Sigmoid colon (tissue), 7 donors: ENCODE measurements around the gene UBASH3A. TPM values are rescaled to one million over a fixed set of nuclear protein-coding genes. Genes with fewer than 3 reads are reported as not detected.
A peak's percentile ranks its signal among the peaks of the same experiment; 100 is the strongest.
"Not testable (repeated sequence)": the region's sequence is repeated elsewhere in the genome, so short reads cannot be mapped to it uniquely, and the experiment has no call there.

Source experiments
- DNase-seq: peaks from one replicate; pipeline ENCODE4 v3.0.0-alpha.2; 2019
- H3K27ac ChIP-seq, 4 donors: fragments of 200-600 bp; sonication (generic); one replicate each; pipeline ENCODE4 v1.5.1; 2016 to 2019; ENCODE audit warnings: mild to moderate bottlenecking in 1 of 4
- H3K27me3 ChIP-seq, 3 donors: fragments of 200-600 bp; sonication (generic); one replicate each; pipeline ENCODE4 v1.5.1; 2019; ENCODE audit warnings: mild to moderate bottlenecking in 1 of 3
- H3K36me3 ChIP-seq, 4 donors: fragments of 200-600 bp; sonication (generic); one replicate each; pipeline ENCODE4 v1.5.1; 2016 to 2019
- H3K4me1 ChIP-seq, 4 donors: fragments of 200-600 bp; sonication (generic); one replicate each; pipeline ENCODE4 v1.5.1; 2017 to 2019
- H3K4me3 ChIP-seq, 4 donors: fragments of 200-600 bp; sonication (generic); one replicate each; pipeline ENCODE4 v1.5.1; 2017 to 2019; ENCODE audit warnings: mild to moderate bottlenecking in 2 of 4, moderate library complexity in 1 of 4
- H3K9me3 ChIP-seq, 4 donors: fragments of 200-600 bp in 3 of 4; sonication (generic) in 3 of 4; one replicate each; pipeline versions ENCODE4 v1.5.1 to v1.6.1; 2013 to 2019
- EP300 ChIP-seq, 4 donors: sonication (generic); formaldehyde crosslinking; IDR thresholded peaks; one replicate each; pipeline ENCODE4 v1.6.1; 2017; ENCODE audit warnings: antibody characterized with exemption in 4 of 4
- POLR2A ChIP-seq, 2 donors: fragments of 450-650 bp; IDR thresholded peaks; one replicate each; pipeline ENCODE4 v1.6.1; 2016; ENCODE audit warnings: antibody characterized with exemption in 2 of 2, mild to moderate bottlenecking in 2 of 2, moderate library complexity in 2 of 2
- POLR2AphosphoS5 ChIP-seq, 4 donors: sonication (generic); formaldehyde crosslinking; IDR thresholded peaks; one replicate each; pipeline ENCODE4 v1.6.1; 2017; ENCODE audit warnings: antibody characterized with exemption in 4 of 4
- whole genome bisulfite sequencing, 2 donors: extraction: QIAGEN DNeasy Blood & Tissue Kit; methylation state at CpG; one replicate each; pipeline ENCODE4 v1.1.7; 2013; 5-methylcytosine and 5-hydroxymethylcytosine counted together
- intact Hi-C: fragments of 100-400 bp; cut with DNase I; formaldehyde crosslinking; loops from one replicate; pipeline ENCODE4 v1.15.1; 2023
- polyA plus RNA-seq, 3 donors: library from polyadenylated mRNA; stranded (reverse); fragments of 200-250 nt; gene quantifications; one replicate each; pipeline ENCODE4 v1.2.3, GENCODE V29; 2013
- total RNA-seq, 4 donors: library from RNA; depleted of rRNA; stranded (reverse); fragments of >200 nt; gene quantifications; one replicate each; pipeline ENCODE4 v1.1.0, GENCODE V29; 2016
- TF ChIP-seq, protein P1 (sequence below), 4 experiments: fragments of 450-650 bp in 3 of 4; fragments of 200-600 bp in 1 of 4; IDR thresholded peaks; one replicate each; pipeline ENCODE4 v1.5.1; 2016 to 2019; ENCODE audit warnings: antibody characterized with exemption in 4 of 4, mild to moderate bottlenecking in 3 of 4, moderate library complexity in 2 of 4
- donor health status: healthy with polysubstance abuse.
- donor health status: Bipolar disorder and iron deficiency.
- donor health status: healthy.

UBASH3A gene
- total and polyA plus RNA-seq, 7 donors, result 3.9 TPM; not detected in 6

DNA sequence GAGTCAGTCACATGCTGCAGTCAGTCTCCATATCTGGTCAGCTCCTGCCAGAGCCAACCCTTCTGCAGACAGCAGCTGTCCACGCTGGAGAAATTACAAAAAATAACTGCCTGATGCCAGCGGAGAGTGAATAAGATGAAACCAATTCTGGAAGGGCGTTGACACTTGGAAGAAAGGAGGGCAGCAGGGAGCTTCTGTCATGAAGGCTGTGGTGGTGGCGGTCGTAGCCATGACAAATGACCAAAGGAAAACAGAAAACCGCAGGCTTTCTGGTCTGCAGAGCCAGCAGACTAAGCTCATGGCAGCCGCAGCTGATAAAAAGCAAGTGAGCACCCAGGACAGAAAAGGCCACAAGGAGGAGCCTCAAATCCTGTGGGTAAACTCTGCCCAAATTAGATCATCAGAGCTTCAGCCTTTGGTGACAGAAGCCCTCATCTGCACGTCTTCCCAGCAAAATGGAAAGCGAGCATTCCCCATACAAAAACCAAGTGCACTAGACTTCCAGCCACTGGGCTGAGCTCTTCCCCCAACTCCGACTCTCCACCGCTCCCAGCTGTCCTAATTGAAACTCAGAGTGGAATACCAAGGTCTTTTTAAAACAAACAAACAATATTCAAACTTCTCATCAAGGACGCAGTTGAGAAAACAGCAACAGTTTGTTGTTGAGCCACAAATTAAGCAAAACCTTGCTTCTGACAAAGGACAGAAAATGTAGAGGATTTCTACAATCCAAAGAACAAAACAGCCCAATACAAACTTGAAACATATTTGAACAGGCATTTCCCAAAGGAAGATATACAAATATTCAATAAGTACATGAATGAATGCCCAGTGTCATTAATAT, 63.7 kb downstream of the UBASH3A start:
- intact Hi-C loops, result no loop called here
- 62 to 71% methylated on average over 12 of the region's 12 CpGs for WGBS, 2 donors
- no peaks in the 10 kb centered on the region for H3K9me3 ChIP-seq
- DNase-seq, result no peak
- TF ChIP-seq, protein P1, sequence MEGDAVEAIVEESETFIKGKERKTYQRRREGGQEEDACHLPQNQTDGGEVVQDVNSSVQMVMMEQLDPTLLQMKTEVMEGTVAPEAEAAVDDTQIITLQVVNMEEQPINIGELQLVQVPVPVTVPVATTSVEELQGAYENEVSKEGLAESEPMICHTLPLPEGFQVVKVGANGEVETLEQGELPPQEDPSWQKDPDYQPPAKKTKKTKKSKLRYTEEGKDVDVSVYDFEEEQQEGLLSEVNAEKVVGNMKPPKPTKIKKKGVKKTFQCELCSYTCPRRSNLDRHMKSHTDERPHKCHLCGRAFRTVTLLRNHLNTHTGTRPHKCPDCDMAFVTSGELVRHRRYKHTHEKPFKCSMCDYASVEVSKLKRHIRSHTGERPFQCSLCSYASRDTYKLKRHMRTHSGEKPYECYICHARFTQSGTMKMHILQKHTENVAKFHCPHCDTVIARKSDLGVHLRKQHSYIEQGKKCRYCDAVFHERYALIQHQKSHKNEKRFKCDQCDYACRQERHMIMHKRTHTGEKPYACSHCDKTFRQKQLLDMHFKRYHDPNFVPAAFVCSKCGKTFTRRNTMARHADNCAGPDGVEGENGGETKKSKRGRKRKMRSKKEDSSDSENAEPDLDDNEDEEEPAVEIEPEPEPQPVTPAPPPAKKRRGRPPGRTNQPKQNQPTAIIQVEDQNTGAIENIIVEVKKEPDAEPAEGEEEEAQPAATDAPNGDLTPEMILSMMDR (IDR thresholded peaks at IDR 0.05), result no peak
- TF ChIP-seq POLR2A (IDR thresholded peaks at IDR 0.05) (no peak), POLR2AphosphoS5 (IDR thresholded peaks at IDR 0.05) (no peak), EP300 (IDR thresholded peaks at IDR 0.05) (no peak)
- peaks cover 0 to 6% (median 0%) of the 10 kb centered on the region in 4 donors for H3K4me1 ChIP-seq
- H3K36me3 ChIP-seq, result no peaks in the 10 kb centered on the region
- no peak overlapping the region for H3K27ac ChIP-seq
- H3K27me3 ChIP-seq, result no peaks in the 10 kb centered on the region
- no peak overlapping the region for H3K4me3 ChIP-seq

DNA sequence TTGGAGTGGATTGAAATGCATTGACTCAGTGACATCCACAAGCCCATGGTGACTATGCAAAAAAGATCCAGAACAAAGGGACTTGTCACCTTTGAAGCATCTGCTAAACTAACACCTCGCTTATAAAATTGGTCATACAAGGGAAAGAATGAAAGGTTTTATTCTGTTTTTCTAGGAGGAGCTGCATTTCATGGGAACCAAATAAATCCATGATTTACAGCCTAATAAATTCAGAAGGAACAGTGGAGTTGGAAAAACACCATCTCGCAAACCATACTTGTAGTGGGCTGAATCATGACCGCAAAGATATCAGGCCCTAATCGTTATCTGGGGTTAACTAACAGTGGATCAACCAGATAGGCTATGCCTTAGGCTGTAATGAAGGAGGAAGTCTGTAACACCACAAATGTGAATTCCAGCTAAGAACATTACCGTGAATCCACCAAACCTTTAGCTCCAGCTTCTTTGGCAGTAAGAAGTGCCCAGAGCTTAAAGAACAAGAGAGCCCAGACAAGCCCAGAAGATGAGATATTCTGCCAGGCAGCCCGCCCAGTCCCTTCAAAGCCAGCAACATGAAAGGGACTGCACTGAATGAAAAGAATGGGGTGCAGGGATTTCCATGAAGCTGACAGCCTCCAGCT, 64.9 kb downstream of the UBASH3A start:
- peak overlapping the region in 1 of 4 donors; percentile 14 for H3K27ac ChIP-seq
- no peaks in the 10 kb centered on the region for H3K27me3 ChIP-seq
- peaks cover 0 to 6% (median 0%) of the 10 kb centered on the region in 4 donors for H3K4me1 ChIP-seq

DNA sequence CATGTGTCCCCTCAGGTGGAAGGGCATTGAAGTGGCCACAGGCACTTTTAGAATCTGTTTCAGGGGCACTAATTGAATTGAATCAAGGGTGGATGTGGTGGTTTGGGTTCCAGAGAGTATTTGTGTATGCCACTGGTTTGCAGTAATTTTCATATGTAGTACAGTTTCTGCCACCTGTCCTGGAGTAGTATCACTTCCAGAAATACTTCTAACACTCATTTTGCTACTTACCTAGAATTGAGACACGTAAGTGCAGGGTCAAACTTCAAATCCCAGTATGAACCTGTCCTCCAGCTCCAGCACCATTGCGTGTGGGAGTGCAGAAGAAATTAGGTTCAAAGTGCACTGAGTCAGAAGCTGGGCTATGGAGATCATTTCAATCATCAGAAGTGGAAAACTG, 65.6 kb downstream of the UBASH3A start:
- Histone ChIP-seq H3K4me3 (no peak overlapping the region), H3K36me3 (no peaks in the 10 kb centered on the region), H3K4me1 (peaks cover 0 to 6% (median 0%) of the 10 kb centered on the region in 4 donors), H3K27me3 (no peaks in the 10 kb centered on the region), H3K9me3 (no peaks in the 10 kb centered on the region), H3K27ac (peak overlapping the region in 1 of 4 donors; percentile 14)
- DNase-seq, result no peak
- WGBS, 2 donors, result 12 to 63% methylated on average over 2 of the region's 2 CpGs
- intact Hi-C loops, result no loop called here
- no peak for TF ChIP-seq POLR2AphosphoS5 (IDR thresholded peaks at IDR 0.05)
- TF ChIP-seq, protein P1 (IDR thresholded peaks at IDR 0.05), result no peak
- no peak for TF ChIP-seq EP300 (IDR thresholded peaks at IDR 0.05)
- no peak for TF ChIP-seq POLR2A (IDR thresholded peaks at IDR 0.05)

More for the DNA sequence above, 64.9 kb downstream of the UBASH3A start:
- TF ChIP-seq EP300 (IDR thresholded peaks at IDR 0.05) (no peak), POLR2A (IDR thresholded peaks at IDR 0.05) (no peak), POLR2AphosphoS5 (IDR thresholded peaks at IDR 0.05) (no peak)
- TF ChIP-seq, protein P1 (IDR thresholded peaks at IDR 0.05), result no peak
- Histone ChIP-seq H3K36me3 (no peaks in the 10 kb centered on the region), H3K9me3 (no peaks in the 10 kb centered on the region), H3K4me3 (no peak overlapping the region)
- WGBS, 2 donors, result 25 to 62% methylated on average over 6 of the region's 6 CpGs
- DNase-seq, result no peak
- intact Hi-C loops, result no loop called here

DNA sequence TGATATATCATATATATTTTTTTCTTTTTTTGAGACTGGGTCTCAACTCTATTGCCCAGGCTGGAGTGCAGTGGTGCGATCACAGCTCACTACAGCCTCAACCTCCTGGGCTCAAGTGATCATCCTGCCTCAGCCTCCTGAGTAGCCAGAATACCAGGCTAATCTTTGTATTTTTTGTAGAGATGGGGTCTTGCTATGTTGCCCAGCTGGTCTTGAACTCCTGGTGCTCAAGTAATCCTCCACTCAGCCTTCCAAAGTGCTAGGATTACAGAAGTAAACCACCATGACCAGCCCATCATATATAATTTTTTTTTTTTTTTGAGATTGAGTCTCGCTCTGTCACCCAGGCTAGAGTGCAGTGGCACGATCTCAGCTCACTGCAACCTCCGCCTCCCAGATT, 66.0 kb downstream of the UBASH3A start:
- H3K4me3 ChIP-seq, H3K4me1 ChIP-seq, DNase-seq, intact Hi-C loops, H3K27me3 ChIP-seq, H3K9me3 ChIP-seq, H3K36me3 ChIP-seq, H3K27ac ChIP-seq: not testable (repeated sequence)
- WGBS, 2 donors, result 93 to 97% methylated on average over 4 of the region's 4 CpGs

DNA sequence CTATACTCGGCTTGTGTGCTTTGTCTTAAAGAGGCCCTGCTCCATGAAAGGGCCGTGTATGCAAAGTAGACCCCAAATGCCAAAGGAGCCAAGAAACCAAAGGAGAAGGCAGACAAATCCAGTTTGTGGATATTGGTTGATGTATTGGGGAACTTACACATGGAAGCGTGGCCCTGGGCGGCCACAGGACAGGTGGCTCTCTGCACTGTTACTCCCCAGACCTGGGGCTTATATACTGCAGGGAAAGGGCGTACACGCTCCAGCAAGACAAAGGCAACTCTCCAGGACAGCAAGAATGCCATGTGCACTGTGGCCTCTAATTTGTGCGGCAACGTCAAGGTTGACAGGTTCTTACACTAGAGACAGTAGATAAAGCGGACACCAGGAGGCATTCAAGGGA, 67.5 kb downstream of the UBASH3A start:
- Histone ChIP-seq H3K27ac (no peak overlapping the region), H3K36me3 (no peaks in the 10 kb centered on the region), H3K9me3 (no peaks in the 10 kb centered on the region), H3K4me3 (no peak overlapping the region), H3K27me3 (peaks cover 0 to 2% (median 0%) of the 10 kb centered on the region in 3 donors), H3K4me1 (peaks cover 0 to 6% (median 0%) of the 10 kb centered on the region in 4 donors)
- TF ChIP-seq, protein P1 (IDR thresholded peaks at IDR 0.05), result no peak
- TF ChIP-seq POLR2AphosphoS5 (IDR thresholded peaks at IDR 0.05) (no peak), EP300 (IDR thresholded peaks at IDR 0.05) (no peak), POLR2A (IDR thresholded peaks at IDR 0.05) (no peak)
- 95% methylated on average over 9 of the region's 9 CpGs for WGBS, 2 donors
- no peak for DNase-seq
- intact Hi-C loops, result no loop called here
